Karpas-422 (cell line): ENCODE results near the gene IRF9. TPM values are rescaled to one million over a fixed set of nuclear protein-coding genes. Genes with fewer than 3 reads are reported as not detected.

Experiments used
- DNase-seq: peaks from one replicate; pipeline ENCODE4 v3.0.0-alpha.2; 2015
- H2AFZ ChIP-seq: fragments of 200-600 bp; sonication (generic); 2 replicates; pipeline ENCODE4 v1.6.1; 2014; ENCODE audit warnings: antibody characterized with exemption, low read length, mixed read lengths
- H3K27ac ChIP-seq: fragments of 200-600 bp; sonication (generic); 2 replicates; pipeline ENCODE4 v1.5.1; 2014; ENCODE audit warnings: mild to moderate bottlenecking, low read length, moderate library complexity
- H3K27me3 ChIP-seq: fragments of 200-600 bp; sonication (generic); 2 replicates; pipeline ENCODE4 v1.6.1; 2014; ENCODE audit warnings: low read length, mixed read lengths
- H3K36me3 ChIP-seq: fragments of 200-600 bp; sonication (generic); 2 replicates; pipeline ENCODE4 v1.6.1; 2014; ENCODE audit warnings: low read length, mixed read lengths; ENCODE audit not compliant: insufficient read depth
- H3K4me1 ChIP-seq: fragments of 200-600 bp; sonication (generic); 2 replicates; pipeline ENCODE4 v1.6.1; 2014; ENCODE audit warnings: mild to moderate bottlenecking, low read length, mixed read lengths
- H3K4me2 ChIP-seq: fragments of 200-600 bp; sonication (generic); 2 replicates; pipeline ENCODE4 v1.6.1; 2014; ENCODE audit warnings: low read length, low read depth, mild to moderate bottlenecking; ENCODE audit not compliant: poor library complexity, severe bottlenecking
- H3K4me3 ChIP-seq: fragments of 200-600 bp; sonication (generic); 2 replicates; pipeline ENCODE4 v1.5.1; 2014; ENCODE audit warnings: mild to moderate bottlenecking, antibody characterized with exemption, low read length, mixed read lengths
- H3K79me2 ChIP-seq: fragments of 200-600 bp; sonication (generic); 2 replicates; pipeline ENCODE4 v1.6.1; 2014; ENCODE audit warnings: mild to moderate bottlenecking, low read length, mixed read lengths
- H3K9ac ChIP-seq: fragments of 200-600 bp; sonication (generic); 2 replicates; pipeline ENCODE4 v1.6.0; 2014; ENCODE audit warnings: low read length
- H3K9me2 ChIP-seq: fragments of 200-600 bp; sonication (generic), shearing (Covaris generic); replicated peaks from 2 replicates; pipeline ENCODE4 v1.6.0; 2014; ENCODE audit warnings: mild to moderate bottlenecking, low read length, moderate library complexity; ENCODE audit not compliant: insufficient read depth
- H3K9me3 ChIP-seq: fragments of 300-700, 200-600 bp; sonication (generic); 2 replicates; pipeline ENCODE4 v1.6.1; 2014; ENCODE audit warnings: low read length, mixed read lengths
- H4K20me1 ChIP-seq: fragments of 200-600 bp; sonication (generic); 2 replicates; pipeline ENCODE4 v1.6.1; 2014; ENCODE audit warnings: mild to moderate bottlenecking, antibody characterized with exemption, low read length, low read depth; ENCODE audit not compliant: insufficient read depth
- total RNA-seq: library from RNA; depleted of rRNA; stranded (reverse); fragments of >200 nt; shearing (Covaris generic); gene quantifications from 2 replicates; pipeline ENCODE4 v1.2.3, GENCODE V29; 2014; ENCODE audit warnings: low replicate concordance

The IRF9 gene
- total RNA-seq, 1 experiment from 2014 or later: 79.8 TPM

- no peaks in the 10 kb centered on the region for H3K27me3 ChIP-seq
- H3K9me2 ChIP-seq: no peaks in the 10 kb centered on the region
- no peak overlapping the region for H2AFZ ChIP-seq
- H3K4me2 ChIP-seq: peak overlapping the region; percentile 70
- H4K20me1 ChIP-seq: no peaks in the 10 kb centered on the region
- H3K9me3 ChIP-seq: no peaks in the 10 kb centered on the region
- 0 out of 2 replicates have a peak, but pooled peaks cover 12% of the 10 kb centered on the region for H3K36me3 ChIP-seq
- H3K4me3 ChIP-seq: peak overlapping the region; percentile 64
- H3K27ac ChIP-seq: peak overlapping the region; percentile 52
- no peak for DNase-seq
- H3K9ac ChIP-seq: peak overlapping the region; percentile 75
- H3K79me2 ChIP-seq: peaks cover 15% of the 10 kb centered on the region
- H3K4me1 ChIP-seq: peaks cover 7% of the 10 kb centered on the region
Observed at GRCh38 chr14:24172261-24172860, 11.3 kb downstream of the IRF9 start.

- peaks cover 15% of the 10 kb centered on the region; the same call in 1 of the 2 replicates for H3K36me3 ChIP-seq
- no peak for DNase-seq
- peak overlapping the region; percentile 64 for H3K4me3 ChIP-seq
- no peaks in the 10 kb centered on the region for H3K9me3 ChIP-seq
- H3K9ac ChIP-seq: peak overlapping the region; percentile 75
- 0 out of 2 replicates have a peak overlapping the region, but pooled peaks have one; percentile 52 for H3K27ac ChIP-seq
- H3K4me1 ChIP-seq: peaks cover 7% of the 10 kb centered on the region
- no peaks in the 10 kb centered on the region for H4K20me1 ChIP-seq
- no peak overlapping the region for H2AFZ ChIP-seq
- peaks cover 15% of the 10 kb centered on the region for H3K79me2 ChIP-seq
- no peaks in the 10 kb centered on the region for H3K27me3 ChIP-seq
- no peaks in the 10 kb centered on the region for H3K9me2 ChIP-seq
- peak overlapping the region; percentile 70 for H3K4me2 ChIP-seq
Observed at GRCh38 chr14:24172871-24173281, 11.8 kb downstream of the IRF9 start.

GRCh38 chr14:24176599-24176998, 15.5 kb downstream of the IRF9 start:
- Histone ChIP-seq H3K27ac (no peak overlapping the region), H3K4me1 (peaks cover 7% of the 10 kb centered on the region), H3K4me2 (no peak overlapping the region), H2AFZ (no peak overlapping the region), H3K79me2 (peaks cover 15% of the 10 kb centered on the region), H3K36me3 (peaks cover 37% of the 10 kb centered on the region), H3K27me3 (no peaks in the 10 kb centered on the region), H3K4me3 (no peak overlapping the region), H3K9ac (no peak overlapping the region), H3K9me3 (no peaks in the 10 kb centered on the region), H4K20me1 (0 out of 2 replicates have a peak, but pooled peaks cover 4% of the 10 kb centered on the region), H3K9me2 (no peaks in the 10 kb centered on the region)
- DNase-seq: no peak

- H3K9ac ChIP-seq: no peak overlapping the region
- no peak overlapping the region for H3K4me3 ChIP-seq
- 0 out of 2 replicates have a peak, but pooled peaks cover 4% of the 10 kb centered on the region for H4K20me1 ChIP-seq
- peaks cover 7% of the 10 kb centered on the region for H3K4me1 ChIP-seq
- H3K79me2 ChIP-seq: peaks cover 12% of the 10 kb centered on the region
- no peak for DNase-seq
- H2AFZ ChIP-seq: no peak overlapping the region
- no peak overlapping the region for H3K4me2 ChIP-seq
- H3K36me3 ChIP-seq: peaks cover 37% of the 10 kb centered on the region
- no peaks in the 10 kb centered on the region for H3K9me3 ChIP-seq
- H3K9me2 ChIP-seq: no peaks in the 10 kb centered on the region
- no peaks in the 10 kb centered on the region for H3K27me3 ChIP-seq
- H3K27ac ChIP-seq: no peak overlapping the region
Observed at GRCh38 chr14:24177041-24177825, 16.2 kb downstream of the IRF9 start.

GRCh38 chr14:24177891-24178290, 16.8 kb downstream of the IRF9 start:
- DNase-seq: no peak
- Histone ChIP-seq H4K20me1 (0 out of 2 replicates have a peak, but pooled peaks cover 4% of the 10 kb centered on the region), H3K9me3 (no peaks in the 10 kb centered on the region), H3K4me1 (peaks cover 5% of the 10 kb centered on the region), H3K9ac (no peak overlapping the region), H2AFZ (no peak overlapping the region), H3K27me3 (no peaks in the 10 kb centered on the region), H3K9me2 (no peaks in the 10 kb centered on the region), H3K36me3 (peaks cover 34% of the 10 kb centered on the region), H3K79me2 (peaks cover 5% of the 10 kb centered on the region), H3K4me3 (no peak overlapping the region), H3K27ac (no peak overlapping the region), H3K4me2 (no peak overlapping the region)

- H3K9me3 ChIP-seq: no peaks in the 10 kb centered on the region
- no peak for DNase-seq
- H3K27ac ChIP-seq: no peak overlapping the region
- 0 out of 2 replicates have a peak, but pooled peaks cover 4% of the 10 kb centered on the region for H4K20me1 ChIP-seq
- no peak overlapping the region for H3K9ac ChIP-seq
- no peaks in the 10 kb centered on the region for H3K27me3 ChIP-seq
- no peak overlapping the region for H3K4me3 ChIP-seq
- peaks cover 32% of the 10 kb centered on the region for H3K36me3 ChIP-seq
- H3K9me2 ChIP-seq: no peaks in the 10 kb centered on the region
- H2AFZ ChIP-seq: no peak overlapping the region
- no peak overlapping the region for H3K4me2 ChIP-seq
- no peaks in the 10 kb centered on the region for H3K4me1 ChIP-seq
- no peaks in the 10 kb centered on the region for H3K79me2 ChIP-seq
Observed at GRCh38 chr14:24178399-24179178, 17.5 kb downstream of the IRF9 start.

GRCh38 chr14:24179294-24179960, 18.4 kb downstream of the IRF9 start:
- Histone ChIP-seq H3K4me1 (no peaks in the 10 kb centered on the region), H3K4me3 (no peak overlapping the region), H3K9me3 (no peaks in the 10 kb centered on the region), H2AFZ (no peak overlapping the region), H3K27ac (no peak overlapping the region), H3K9me2 (no peaks in the 10 kb centered on the region), H3K9ac (no peak overlapping the region), H4K20me1 (0 out of 2 replicates have a peak, but pooled peaks cover 4% of the 10 kb centered on the region), H3K36me3 (peaks cover 32% of the 10 kb centered on the region), H3K79me2 (no peaks in the 10 kb centered on the region), H3K4me2 (no peak overlapping the region), H3K27me3 (no peaks in the 10 kb centered on the region)
- no peak for DNase-seq
